Brain microvascular endothelial cell (primary cell): ENCODE results near the gene PPP1R11.
"Not testable (repeated sequence)": the region's sequence is repeated elsewhere in the genome, so short reads cannot be mapped to it uniquely, and the experiment has no call there.

Experiments used
- DNase-seq: peaks from one replicate; pipeline ENCODE4 v3.0.0-alpha.2; 2020
- H3K27ac ChIP-seq: fragments of 250-450 bp; sonication (Bioruptor Pico); 2 replicates; pipeline ENCODE4 v1.5.1; 2020; ENCODE audit warnings: mild to moderate bottlenecking, moderate library complexity
- H3K27me3 ChIP-seq: fragments of 250-450 bp; sonication (Bioruptor Pico); replicated peaks from 2 replicates; pipeline ENCODE4 v1.5.1; 2020; ENCODE audit warnings: mild to moderate bottlenecking
- H3K36me3 ChIP-seq: fragments of 250-450 bp; sonication (Bioruptor Pico); replicated peaks from 2 replicates; pipeline ENCODE4 v1.5.1; 2020; ENCODE audit warnings: mild to moderate bottlenecking
- H3K4me3 ChIP-seq: 2 replicates; pipeline ENCODE4 v1.5.1; 2011; ENCODE audit warnings: low read depth, mild to moderate bottlenecking, control low read depth, low read length, moderate library complexity
- in situ Hi-C: cut with HindIII; loops from 2 replicates; pipeline ENCODE4 v1.10.0; 2017; ENCODE audit warnings: low sequenced_read_pairs, low pct_ligation_motif_present
- TF ChIP-seq, protein P1 (sequence below): IDR thresholded peaks from 2 replicates; pipeline ENCODE4 v1.5.1; 2011; ENCODE audit warnings: low read depth, mild to moderate bottlenecking, moderate library complexity, low read length, control low read depth, inconsistent platforms; ENCODE audit errors: missing control alignments

PPP1R11 gene, protein sequence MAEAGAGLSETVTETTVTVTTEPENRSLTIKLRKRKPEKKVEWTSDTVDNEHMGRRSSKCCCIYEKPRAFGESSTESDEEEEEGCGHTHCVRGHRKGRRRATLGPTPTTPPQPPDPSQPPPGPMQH

DNA sequence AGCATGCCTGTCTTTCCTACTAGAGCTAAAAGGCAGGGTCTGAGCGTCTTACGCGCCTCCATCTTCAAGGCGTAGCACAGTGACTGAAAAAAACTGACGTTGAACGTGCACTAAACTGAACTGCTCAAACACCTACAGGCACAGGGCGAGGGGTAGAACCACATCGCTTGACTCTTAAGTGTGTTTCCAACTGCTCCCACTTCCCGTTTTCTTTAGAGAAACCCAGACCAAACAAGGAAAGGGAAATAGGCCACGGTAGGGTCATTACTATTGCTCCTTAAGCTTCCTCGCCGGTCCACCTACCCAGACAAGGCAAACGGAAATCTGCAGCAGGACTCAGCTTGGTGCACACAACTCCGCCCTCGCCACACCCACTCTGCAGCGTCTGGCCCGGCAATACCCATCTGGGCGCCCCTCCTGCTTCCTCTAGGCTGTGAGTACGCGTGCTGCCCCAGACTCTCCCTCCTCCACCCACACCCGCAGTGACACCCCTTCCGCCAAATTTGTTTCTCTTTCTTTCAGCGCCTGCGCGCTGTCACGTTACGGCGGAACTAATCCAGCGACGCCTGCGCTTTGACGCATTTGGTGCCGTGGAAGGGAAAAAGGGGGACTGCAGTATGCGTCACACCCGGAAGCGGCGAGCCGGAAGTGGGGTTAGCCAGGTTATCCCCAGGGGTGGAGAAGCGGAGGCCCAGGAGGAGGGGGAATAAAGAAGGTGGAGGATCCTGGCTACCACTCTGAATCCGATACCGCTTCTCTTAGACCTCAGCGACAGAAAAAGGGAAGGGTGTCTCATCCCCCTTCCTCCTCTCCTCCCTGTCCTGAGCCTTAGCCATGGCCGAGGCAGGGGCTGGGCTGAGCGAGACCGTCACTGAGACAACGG lies at the start of gene PPP1R11:
Gene PPP1R11 (plus strand): TSS at position 622 of the 883 bp plus-strand sequence. CDS start 213 bp downstream, at position 835.
- peak; percentile 99 for DNase-seq
- peak within 1 kb of the TSS; percentile 88 for H3K4me3 ChIP-seq
- H3K36me3 ChIP-seq = no peaks in the 10 kb centered on the region
- in situ Hi-C loops = no loop called here
- no peaks in the 10 kb centered on the region for H3K27me3 ChIP-seq
- peak within 1 kb of the TSS; percentile 88 for H3K27ac ChIP-seq
- TF ChIP-seq, protein P1, sequence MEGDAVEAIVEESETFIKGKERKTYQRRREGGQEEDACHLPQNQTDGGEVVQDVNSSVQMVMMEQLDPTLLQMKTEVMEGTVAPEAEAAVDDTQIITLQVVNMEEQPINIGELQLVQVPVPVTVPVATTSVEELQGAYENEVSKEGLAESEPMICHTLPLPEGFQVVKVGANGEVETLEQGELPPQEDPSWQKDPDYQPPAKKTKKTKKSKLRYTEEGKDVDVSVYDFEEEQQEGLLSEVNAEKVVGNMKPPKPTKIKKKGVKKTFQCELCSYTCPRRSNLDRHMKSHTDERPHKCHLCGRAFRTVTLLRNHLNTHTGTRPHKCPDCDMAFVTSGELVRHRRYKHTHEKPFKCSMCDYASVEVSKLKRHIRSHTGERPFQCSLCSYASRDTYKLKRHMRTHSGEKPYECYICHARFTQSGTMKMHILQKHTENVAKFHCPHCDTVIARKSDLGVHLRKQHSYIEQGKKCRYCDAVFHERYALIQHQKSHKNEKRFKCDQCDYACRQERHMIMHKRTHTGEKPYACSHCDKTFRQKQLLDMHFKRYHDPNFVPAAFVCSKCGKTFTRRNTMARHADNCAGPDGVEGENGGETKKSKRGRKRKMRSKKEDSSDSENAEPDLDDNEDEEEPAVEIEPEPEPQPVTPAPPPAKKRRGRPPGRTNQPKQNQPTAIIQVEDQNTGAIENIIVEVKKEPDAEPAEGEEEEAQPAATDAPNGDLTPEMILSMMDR = no peak

DNA sequence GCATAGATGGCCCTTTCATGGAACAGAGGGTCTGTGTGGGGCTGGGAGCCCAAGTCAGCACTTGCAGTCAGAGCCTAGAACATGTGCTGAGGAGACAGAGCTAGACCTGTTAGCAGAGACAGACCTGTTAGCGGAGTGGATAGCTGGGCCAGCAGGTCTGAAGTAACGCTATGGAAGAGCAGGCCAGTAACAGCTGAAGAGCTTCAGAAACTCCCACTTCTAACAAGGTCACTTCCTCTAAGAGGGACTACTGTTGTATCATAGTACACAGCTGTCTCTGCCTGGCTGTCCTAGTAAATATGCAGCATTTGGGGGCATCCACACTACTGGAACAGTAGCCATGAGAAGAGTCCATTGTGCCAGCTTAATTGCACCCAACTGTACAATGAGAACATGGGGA lies 47.2 kb upstream of the PPP1R11 start:
- TF ChIP-seq, protein P1 = no peak
- no peak for DNase-seq
- H3K36me3 ChIP-seq = no peaks in the 10 kb centered on the region
- in situ Hi-C loops = no loop called here
- no peaks in the 10 kb centered on the region for H3K27me3 ChIP-seq
- no peak overlapping the region for H3K27ac ChIP-seq
- no peak overlapping the region for H3K4me3 ChIP-seq

DNA sequence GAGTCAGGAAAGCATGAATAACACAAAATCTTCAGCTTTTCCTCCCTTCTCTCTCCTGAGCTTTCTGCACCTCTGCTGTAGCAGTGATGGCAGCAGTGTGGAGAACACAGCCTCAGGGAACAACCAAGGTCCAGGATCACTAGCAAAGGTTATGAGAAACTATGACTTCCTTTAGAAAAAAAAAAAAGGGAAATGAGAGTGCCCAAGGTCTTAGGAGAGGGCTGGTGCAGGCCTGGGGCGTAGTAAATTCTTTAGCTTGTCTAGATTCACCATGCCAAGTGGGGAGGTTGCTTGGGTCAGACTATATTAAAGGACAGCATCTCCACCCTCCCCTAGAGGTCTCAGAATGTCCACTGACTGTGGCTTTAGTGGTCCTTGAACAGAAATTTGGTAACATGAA lies 46.4 kb upstream of the PPP1R11 start:
- TF ChIP-seq, protein P1 = no peak

DNA sequence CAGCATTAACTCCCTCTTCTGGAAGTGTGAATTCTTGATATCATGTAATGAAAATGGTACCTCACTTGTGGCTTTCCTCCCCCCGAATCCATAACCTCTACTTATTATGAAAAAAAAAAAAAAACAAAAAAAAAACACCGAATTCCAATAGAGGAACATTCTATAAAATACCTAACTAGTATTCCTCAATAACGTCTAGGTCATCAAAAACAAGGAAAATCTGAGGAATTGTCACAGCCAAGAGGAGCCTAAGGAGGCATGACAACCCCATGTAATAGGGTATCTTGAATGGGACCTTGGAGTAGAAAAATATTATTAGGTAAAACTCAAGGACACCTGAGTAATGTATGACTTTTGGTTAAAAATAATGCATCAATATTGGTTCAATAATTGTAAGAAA lies 44.8 kb upstream of the PPP1R11 start:
- H3K4me3 ChIP-seq = no peak overlapping the region
- H3K27ac ChIP-seq = no peak overlapping the region
- TF ChIP-seq, protein P1 = no peak
- H3K27me3 ChIP-seq = no peaks in the 10 kb centered on the region
- no peak for DNase-seq
- in situ Hi-C loops = no loop called here
- H3K36me3 ChIP-seq = no peaks in the 10 kb centered on the region

More for the DNA sequence above, 46.4 kb upstream of the PPP1R11 start:
- H3K4me3 ChIP-seq = no peak overlapping the region
- no peak for DNase-seq
- H3K27ac ChIP-seq = no peak overlapping the region
- in situ Hi-C loops = no loop called here
- H3K36me3 ChIP-seq = no peaks in the 10 kb centered on the region
- no peaks in the 10 kb centered on the region for H3K27me3 ChIP-seq

DNA sequence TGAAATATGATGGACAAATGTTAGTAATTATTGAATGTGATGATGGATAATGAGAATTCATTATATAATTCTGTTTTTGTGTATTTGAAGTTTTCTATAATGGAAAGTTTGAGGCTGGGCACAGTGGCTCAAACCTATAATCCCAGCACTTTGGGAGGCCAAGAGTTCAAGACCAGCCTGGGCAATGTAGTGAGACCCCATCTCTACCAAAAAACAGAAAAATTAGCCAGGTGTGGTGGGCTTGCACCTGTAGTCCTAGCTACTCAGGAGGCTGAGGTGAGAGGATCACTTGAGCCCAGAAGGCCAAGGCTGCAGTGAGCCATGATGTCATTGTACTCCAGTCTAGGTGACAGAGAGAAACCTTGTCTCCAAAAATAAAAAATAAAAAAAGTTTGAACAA lies 44.3 kb upstream of the PPP1R11 start:
- H3K36me3 ChIP-seq, in situ Hi-C loops, H3K27ac ChIP-seq, H3K27me3 ChIP-seq, DNase-seq, H3K4me3 ChIP-seq: not testable (repeated sequence)

DNA sequence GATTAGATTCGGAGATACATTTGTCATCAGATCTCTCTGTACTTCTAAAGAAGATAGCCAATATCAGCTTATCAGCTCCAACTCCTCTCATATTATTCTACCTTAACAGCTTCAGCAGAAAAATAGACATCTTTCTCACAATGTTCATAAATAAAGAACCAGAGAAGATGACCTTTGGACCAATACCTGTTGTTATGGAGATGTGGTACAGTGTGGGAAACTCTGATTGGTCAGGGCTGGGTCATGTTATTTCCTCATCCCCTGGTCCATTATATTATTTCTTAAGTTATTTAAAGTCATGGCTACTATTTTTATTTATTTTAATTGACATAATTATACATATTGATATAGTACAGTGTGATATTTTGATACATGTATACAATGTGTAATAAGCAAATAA lies 41.8 kb upstream of the PPP1R11 start:
- in situ Hi-C loops = no loop called here
- H3K27me3 ChIP-seq = no peaks in the 10 kb centered on the region
- no peak overlapping the region for H3K27ac ChIP-seq
- H3K36me3 ChIP-seq = no peaks in the 10 kb centered on the region
- H3K4me3 ChIP-seq = no peak overlapping the region
- TF ChIP-seq, protein P1 = no peak
- DNase-seq = no peak
